Esophagus muscularis mucosa (tissue), 3 donors: Measurements from ENCODE around the gene SLC25A25.

Source experiments
- CTCF ChIP-seq, 3 experiments: fragments of 200-600 bp in 2 of 3; fragments of 450-650 bp in 1 of 3; sonication (generic) in 2 of 3; IDR thresholded peaks; one replicate each; pipeline ENCODE4 v1.5.1; 2017 to 2019; ENCODE audit warnings: antibody characterized with exemption in 3 of 3, mild to moderate bottlenecking in 2 of 3, moderate library complexity in 1 of 3
- POLR2A ChIP-seq: fragments of 450-650 bp; IDR thresholded peaks from one replicate; pipeline ENCODE4 v1.6.1; 2017; ENCODE audit warnings: antibody characterized with exemption, moderate library complexity, mild to moderate bottlenecking, low read depth
- POLR2AphosphoS5 ChIP-seq, 2 donors: sonication (generic); formaldehyde crosslinking; IDR thresholded peaks; one replicate each; pipeline ENCODE4 v1.6.1; 2017; ENCODE audit warnings: antibody characterized with exemption in 2 of 2

- TF ChIP-seq POLR2A, result no peak
- no peak for TF ChIP-seq CTCF (IDR thresholded peaks at IDR 0.05)
- no peak for TF ChIP-seq POLR2AphosphoS5 (IDR thresholded peaks at IDR 0.05)
Measured at GRCh38 chr9:128054087-128054486, 13.9 kb upstream of the SLC25A25 start.
